GM19193 (cell line): ENCODE results near the gene EIF4E1B.

ENCODE experiments used
- POLR2A ChIP-seq: IDR thresholded peaks from 4 replicates; pipeline ENCODE4 v1.6.1; 2011; ENCODE audit not compliant: insufficient read depth, insufficient read length; ENCODE audit errors: extremely low read depth

EIF4E1B gene

GRCh38 chr5:176601901-176602482 lies 28.5 kb upstream of the EIF4E1B start:
- no peak for TF ChIP-seq POLR2A

DNA sequence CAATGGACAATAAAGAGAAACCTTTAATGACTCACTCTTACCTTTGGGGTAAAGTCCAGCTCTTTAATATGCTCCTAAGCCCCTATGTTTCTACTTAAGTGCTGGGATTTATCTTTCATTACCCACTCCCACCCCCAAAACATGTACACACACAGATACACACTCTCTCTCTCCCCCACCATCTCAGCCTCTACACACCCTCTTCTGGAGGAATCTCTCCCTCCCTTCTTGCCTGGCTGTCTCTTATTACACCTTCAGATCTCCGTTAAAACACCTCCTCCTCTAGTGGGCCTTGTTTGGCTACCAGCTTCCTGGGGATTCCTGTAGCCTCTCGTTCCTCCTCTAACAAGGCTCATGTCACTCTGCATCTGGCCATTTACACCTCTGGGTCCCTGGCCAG lies 27.4 kb upstream of the EIF4E1B start:
- TF ChIP-seq POLR2A: no peak

DNA sequence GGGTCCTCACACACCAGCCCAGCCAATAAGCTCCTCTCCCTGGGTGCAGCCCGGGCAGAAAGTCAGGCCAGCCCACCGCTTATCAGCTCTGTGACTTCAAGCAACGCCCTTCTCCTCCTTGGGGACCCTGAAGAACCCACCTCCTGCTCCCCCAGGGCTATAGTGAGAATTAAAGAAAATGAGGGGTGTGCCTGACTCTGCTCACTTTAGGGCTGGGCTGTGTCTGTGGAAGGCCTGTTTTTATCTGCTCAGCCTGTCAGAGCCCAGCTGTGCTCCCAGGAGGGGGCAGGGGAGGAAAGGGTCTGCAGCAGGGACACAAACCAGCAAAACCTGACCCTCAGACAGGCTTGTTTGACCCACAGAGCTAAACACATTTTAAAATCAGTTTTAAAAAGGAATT lies 24.4 kb upstream of the EIF4E1B start:
- TF ChIP-seq POLR2A: no peak

- no peak for TF ChIP-seq POLR2A
Observed at GRCh38 chr5:176606875-176607274, 23.6 kb upstream of the EIF4E1B start.

DNA sequence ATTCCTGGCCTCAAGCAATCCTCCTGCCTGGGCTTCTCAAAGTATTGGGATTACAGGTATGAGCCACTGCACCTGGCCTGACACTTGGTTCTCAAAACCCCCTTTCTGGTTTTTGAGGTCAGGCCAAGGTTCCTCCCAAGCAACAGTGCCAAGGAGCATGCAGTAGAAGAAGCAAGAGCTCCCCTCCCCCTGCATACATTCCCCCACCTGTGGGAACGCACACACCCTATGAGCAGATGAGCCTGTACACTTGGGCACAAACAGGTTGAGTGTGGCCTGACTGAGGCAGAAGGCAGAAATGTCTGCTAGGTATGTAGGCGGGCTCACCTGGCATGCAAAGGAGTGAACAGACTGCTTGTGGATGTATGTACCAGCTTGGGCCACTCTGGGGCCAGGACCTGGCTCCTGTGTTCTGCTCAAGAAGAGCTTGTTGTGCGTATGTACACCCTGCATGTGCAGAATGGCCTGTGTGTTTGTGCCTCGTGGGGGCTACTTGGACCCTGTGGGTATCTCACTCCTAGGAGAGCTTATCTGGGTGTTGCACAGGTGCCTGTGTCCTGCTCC lies 22.3 kb upstream of the EIF4E1B start:
- no peak for TF ChIP-seq POLR2A

GRCh38 chr5:176608937-176609723 lies 21.3 kb upstream of the EIF4E1B start:
- TF ChIP-seq POLR2A: no peak

DNA sequence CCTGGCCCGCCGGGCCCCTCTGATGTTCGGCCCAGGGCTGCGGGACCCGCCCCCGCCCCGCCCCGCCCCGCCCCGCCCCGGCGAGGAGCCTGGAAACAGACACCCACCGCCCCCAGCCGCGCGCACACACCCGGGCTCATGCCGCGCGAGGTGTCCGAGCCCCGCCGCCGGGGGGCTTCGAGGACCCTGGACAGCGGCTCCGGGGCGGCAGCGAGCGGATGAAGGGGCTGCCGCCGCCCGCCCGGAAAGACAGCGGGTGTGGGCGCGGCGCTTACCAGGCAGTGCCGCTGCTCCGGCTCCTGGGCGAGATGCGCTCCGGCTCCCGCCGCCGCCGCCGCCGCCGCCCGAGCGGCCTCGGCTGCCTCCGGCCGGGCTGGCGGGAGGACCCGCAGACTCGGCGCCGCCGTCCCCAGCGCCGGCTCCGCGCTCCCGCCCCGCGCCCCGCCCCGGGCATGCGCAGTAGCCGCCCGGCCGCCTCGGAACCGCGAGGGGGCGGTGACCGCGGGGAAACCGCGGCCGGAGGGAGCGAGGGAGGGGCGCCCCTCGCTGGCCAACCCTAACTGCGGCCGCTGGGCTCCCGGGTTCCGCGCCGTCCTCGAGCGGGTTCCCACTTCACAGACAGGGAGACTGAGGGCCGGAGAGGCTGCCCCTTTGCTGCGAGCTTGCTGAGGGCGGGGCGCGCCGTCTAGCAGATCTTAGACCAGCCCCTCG lies 20.6 kb upstream of the EIF4E1B start, which contains the start of gene GPRIN1:
Gene GPRIN1 (minus strand): TSS at position 433 of the 711 bp plus-strand sequence. CDS start 10,322 bp downstream, outside the sequence.
- TF ChIP-seq POLR2A: peak; percentile 32

- no peak for TF ChIP-seq POLR2A
Observed at GRCh38 chr5:176610435-176610773, 20.1 kb upstream of the EIF4E1B start.

DNA sequence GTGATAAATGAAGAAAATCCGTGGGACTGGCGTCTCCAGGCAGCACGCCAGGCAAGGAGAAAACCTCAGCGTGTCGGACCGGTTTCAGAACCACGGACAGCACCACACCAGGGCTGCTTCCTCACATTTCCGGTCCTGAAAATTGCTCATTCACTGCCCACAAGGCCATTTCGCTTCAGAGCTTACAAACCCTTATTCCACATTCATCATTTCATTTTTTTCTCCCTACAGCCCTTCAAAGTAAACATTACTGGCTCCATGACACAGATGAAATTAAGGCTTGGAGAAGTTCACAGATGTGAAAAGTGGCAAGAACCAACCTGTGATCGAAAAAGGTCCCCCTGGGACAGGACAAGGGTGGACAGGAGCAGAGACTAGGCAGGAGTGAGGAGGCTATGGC lies 19.0 kb upstream of the EIF4E1B start:
- TF ChIP-seq POLR2A: no peak

GRCh38 chr5:176612008-176612407 lies 18.5 kb upstream of the EIF4E1B start:
- TF ChIP-seq POLR2A: no peak

GRCh38 chr5:176612855-176613254 lies 17.6 kb upstream of the EIF4E1B start:
- no peak for TF ChIP-seq POLR2A

DNA sequence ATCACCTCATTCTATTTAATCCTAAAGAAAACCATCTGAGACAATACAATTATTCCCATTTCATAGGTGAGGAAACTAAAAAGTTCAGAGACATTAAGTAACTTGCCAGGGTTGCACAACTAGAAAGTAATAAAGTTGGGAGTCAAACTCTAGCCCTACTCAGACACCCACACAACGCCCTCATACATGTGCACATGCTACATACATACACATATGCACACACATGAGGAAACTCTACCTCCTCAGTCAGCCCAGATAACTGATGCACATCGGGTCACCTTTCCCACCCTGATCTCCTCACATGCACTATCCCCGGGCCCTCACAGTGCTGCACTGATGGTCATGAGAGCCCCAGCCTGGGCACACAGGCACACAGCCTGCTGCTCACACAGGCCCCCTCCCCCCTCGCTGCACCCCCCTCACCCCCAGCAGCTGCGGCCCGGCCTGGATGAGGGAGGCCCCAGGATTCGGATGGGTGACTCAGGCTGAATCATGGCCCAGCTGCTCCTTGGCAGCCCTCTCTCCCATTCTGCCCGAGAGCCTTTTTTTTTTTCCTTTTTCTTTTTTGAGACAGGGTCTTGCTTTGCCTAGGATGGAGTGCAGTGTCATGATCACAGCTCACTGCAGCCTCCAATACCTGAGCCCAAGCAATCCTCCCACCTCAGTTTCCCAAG lies 15.5 kb upstream of the EIF4E1B start:
- no peak for TF ChIP-seq POLR2A

GRCh38 chr5:176616511-176616910 lies 14.0 kb upstream of the EIF4E1B start:
- TF ChIP-seq POLR2A: no peak

DNA sequence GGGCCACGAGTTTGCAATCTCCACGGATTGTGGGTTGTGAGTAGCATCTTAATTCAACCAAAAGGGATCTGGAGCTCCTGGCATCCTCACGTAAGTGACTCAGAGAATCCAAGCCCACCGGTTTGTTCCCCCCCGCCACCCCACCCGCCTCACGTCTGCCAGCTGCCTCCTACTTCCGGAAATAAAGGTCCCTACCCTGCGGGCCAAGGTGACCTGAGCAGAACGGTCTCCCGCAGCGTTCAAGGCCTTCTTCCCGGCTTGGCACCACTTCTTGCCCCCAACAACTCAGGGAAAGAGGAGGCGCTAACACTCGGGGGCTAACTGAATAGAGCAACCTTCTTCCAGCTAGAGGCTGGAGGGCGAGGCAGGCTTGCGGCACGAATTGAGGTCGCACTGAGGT lies 11.7 kb upstream of the EIF4E1B start:
- no peak for TF ChIP-seq POLR2A

- no peak for TF ChIP-seq POLR2A
Observed at GRCh38 chr5:176619203-176619568, 11.3 kb upstream of the EIF4E1B start.
